WTC11 (cell line): Measurements from ENCODE around the gene DHX57. TPM values are rescaled to one million over a fixed set of nuclear protein-coding genes. Genes with fewer than 3 reads are reported as not detected.
A peak's percentile ranks its signal among the peaks of the same experiment; 100 is the strongest.

Source experiments
- ATAC-seq: fragments of 200-7000 bp; cut with Tn5 transposase; 2 replicates; pipeline ENCODE4 v1.10.0; 2021; ENCODE audit warnings: mild to moderate bottlenecking, moderate library complexity
- CTCF ChIA-PET: fragments of 300-600 bp; sonication (Branson Sonifier 250); formaldehyde crosslinking; loops from one replicate; lab custom pipeline; 2021; ENCODE audit warnings: antibody characterized with exemption; lab: Charles Lee
- POLR2A ChIA-PET: fragments of 350-600 bp; sonication (Branson Sonifier 250); formaldehyde crosslinking; loops from one replicate; lab custom pipeline; 2021; ENCODE audit warnings: antibody characterized with exemption; lab: Charles Lee
- DNase-seq: peaks from one replicate; pipeline ENCODE4 v3.0.0; 2021; ENCODE audit warnings: low spot score
- H3K27ac Mint-ChIP-seq: 2 replicates; pipeline ENCODE4 v1.8.0; 2021; ENCODE audit warnings: mixed read lengths
- H3K27me3 Mint-ChIP-seq: 2 replicates; pipeline ENCODE4 v1.8.0; 2021; ENCODE audit warnings: low read depth, mild to moderate bottlenecking, moderate library complexity, mixed read lengths
- H3K36me3 Mint-ChIP-seq: 2 replicates; pipeline ENCODE4 v1.8.0; 2021; ENCODE audit warnings: mixed read lengths
- H3K4me1 Mint-ChIP-seq: 2 replicates; pipeline ENCODE4 v1.8.0; 2022; ENCODE audit warnings: mixed read lengths
- H3K4me3 Mint-ChIP-seq: 2 replicates; pipeline ENCODE4 v1.8.0; 2021; ENCODE audit warnings: mild to moderate bottlenecking, moderate library complexity, mixed read lengths
- H3K9me3 Mint-ChIP-seq: 2 replicates; pipeline ENCODE4 v1.8.0; 2021; ENCODE audit warnings: mixed read lengths
- AR ChIP-seq: fragments of 250-450 bp; sonication (Bioruptor Pico); IDR thresholded peaks from 2 replicates; pipeline ENCODE4 v1.9.0; 2021; ENCODE audit warnings: mild to moderate bottlenecking
- NR1H2 ChIP-seq: sonication (generic); formaldehyde crosslinking; IDR thresholded peaks from 2 replicates; pipeline ENCODE4 v1.9.0; 2021; ENCODE audit warnings: mild to moderate bottlenecking, moderate library complexity, missing genetic modification reagents
- PRDM15 ChIP-seq: sonication (generic); formaldehyde crosslinking; IDR thresholded peaks from 2 replicates; pipeline ENCODE4 v1.8.0; 2022; ENCODE audit warnings: missing genetic modification reagents
- SMAD3 ChIP-seq: sonication (generic); formaldehyde crosslinking; IDR thresholded peaks from 2 replicates; pipeline ENCODE4 v1.8.0; 2022; ENCODE audit warnings: missing genetic modification reagents, mild to moderate bottlenecking, borderline replicate concordance
- STAT6 ChIP-seq: sonication (generic); formaldehyde crosslinking; conservative IDR thresholded peaks from 2 replicates; pipeline ENCODE4 v1.8.1; 2023; ENCODE audit warnings: mild to moderate bottlenecking, low read depth, missing genetic modification reagents, moderate library complexity
- USF2 ChIP-seq: sonication (generic); formaldehyde crosslinking; IDR thresholded peaks from 2 replicates; pipeline ENCODE4 v1.8.1; 2023; ENCODE audit warnings: mild to moderate bottlenecking, missing genetic modification reagents, moderate library complexity
- ZNF232 ChIP-seq: sonication (generic); formaldehyde crosslinking; IDR thresholded peaks from 2 replicates; pipeline ENCODE4 v1.8.0; 2022; ENCODE audit warnings: mild to moderate bottlenecking, missing genetic modification reagents
- ZNF425 ChIP-seq: fragments of 250-450 bp; sonication (Bioruptor Pico); conservative IDR thresholded peaks from 2 replicates; pipeline ENCODE4 v1.9.0; 2021; ENCODE audit warnings: mild to moderate bottlenecking
- total RNA-seq: library from RNA; stranded (reverse); gene quantifications from 3 replicates; pipeline ENCODE4 v1.2.3, GENCODE V29; 2021
- TF ChIP-seq, protein P1 (sequence below): sonication (generic); formaldehyde crosslinking; IDR thresholded peaks from 2 replicates; pipeline ENCODE4 v1.8.1; 2023; ENCODE audit warnings: mild to moderate bottlenecking, missing genetic modification reagents, moderate library complexity
- TF ChIP-seq, protein P2 (sequence below): sonication (generic); formaldehyde crosslinking; IDR thresholded peaks from 2 replicates; pipeline ENCODE4 v1.8.0; 2023; ENCODE audit warnings: missing genetic modification reagents
- TF ChIP-seq, protein P3 (sequence below): sonication (generic); formaldehyde crosslinking; IDR thresholded peaks from 2 replicates; pipeline ENCODE4 v1.8.0; 2023; ENCODE audit warnings: missing genetic modification reagents, mild to moderate bottlenecking, borderline replicate concordance
- TF ChIP-seq, protein P4 (sequence below): sonication (generic); formaldehyde crosslinking; IDR thresholded peaks from 2 replicates; pipeline ENCODE4 v1.8.1; 2022; ENCODE audit warnings: missing genetic modification reagents, borderline replicate concordance

The DHX57 gene
- total RNA-seq, 1 experiment from 2014 or later: 30.3 TPM

GRCh38 chr2:38788306-38788705, 87.4 kb downstream of the DHX57 start (continued):
- TF ChIP-seq, protein P1, sequence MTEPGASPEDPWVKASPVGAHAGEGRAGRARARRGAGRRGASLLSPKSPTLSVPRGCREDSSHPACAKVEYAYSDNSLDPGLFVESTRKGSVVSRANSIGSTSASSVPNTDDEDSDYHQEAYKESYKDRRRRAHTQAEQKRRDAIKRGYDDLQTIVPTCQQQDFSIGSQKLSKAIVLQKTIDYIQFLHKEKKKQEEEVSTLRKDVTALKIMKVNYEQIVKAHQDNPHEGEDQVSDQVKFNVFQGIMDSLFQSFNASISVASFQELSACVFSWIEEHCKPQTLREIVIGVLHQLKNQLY (CRISPR knock-in tag): no peak
- TF ChIP-seq, protein P2, sequence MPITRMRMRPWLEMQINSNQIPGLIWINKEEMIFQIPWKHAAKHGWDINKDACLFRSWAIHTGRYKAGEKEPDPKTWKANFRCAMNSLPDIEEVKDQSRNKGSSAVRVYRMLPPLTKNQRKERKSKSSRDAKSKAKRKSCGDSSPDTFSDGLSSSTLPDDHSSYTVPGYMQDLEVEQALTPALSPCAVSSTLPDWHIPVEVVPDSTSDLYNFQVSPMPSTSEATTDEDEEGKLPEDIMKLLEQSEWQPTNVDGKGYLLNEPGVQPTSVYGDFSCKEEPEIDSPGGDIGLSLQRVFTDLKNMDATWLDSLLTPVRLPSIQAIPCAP (CRISPR knock-in tag): no peak

- Mint-ChIP-seq H3K36me3 (peaks cover 20% of the 10 kb centered on the region), H3K9me3 (no peaks in the 10 kb centered on the region), H3K27ac (peak overlapping the region; percentile 39; the same call in 1 of the 2 replicates), H3K4me3 (no peak overlapping the region), H3K27me3 (no peaks in the 10 kb centered on the region), H3K4me1 (peaks cover 10% of the 10 kb centered on the region)
- POLR2A ChIA-PET: interaction anchor here (0.7 to 2.3 kb wide), 2 partner anchors 32 to 187 kb away, joined by 4 to 9 read pairs; partner anchors contain the start of gene SRSF7
- DNase-seq: no peak
- CTCF ChIA-PET: interaction anchor here (1.5 kb wide), 1 partner anchor 202 kb away, joined by 4 read pairs; no protein-coding TSS in a partner anchor
- no peak for ATAC-seq
- TF ChIP-seq ZNF232 (CRISPR knock-in tag): no peak
- no peak for TF ChIP-seq STAT6 (CRISPR knock-in tag)
- TF ChIP-seq USF2: no peak
- TF ChIP-seq, protein P3, sequence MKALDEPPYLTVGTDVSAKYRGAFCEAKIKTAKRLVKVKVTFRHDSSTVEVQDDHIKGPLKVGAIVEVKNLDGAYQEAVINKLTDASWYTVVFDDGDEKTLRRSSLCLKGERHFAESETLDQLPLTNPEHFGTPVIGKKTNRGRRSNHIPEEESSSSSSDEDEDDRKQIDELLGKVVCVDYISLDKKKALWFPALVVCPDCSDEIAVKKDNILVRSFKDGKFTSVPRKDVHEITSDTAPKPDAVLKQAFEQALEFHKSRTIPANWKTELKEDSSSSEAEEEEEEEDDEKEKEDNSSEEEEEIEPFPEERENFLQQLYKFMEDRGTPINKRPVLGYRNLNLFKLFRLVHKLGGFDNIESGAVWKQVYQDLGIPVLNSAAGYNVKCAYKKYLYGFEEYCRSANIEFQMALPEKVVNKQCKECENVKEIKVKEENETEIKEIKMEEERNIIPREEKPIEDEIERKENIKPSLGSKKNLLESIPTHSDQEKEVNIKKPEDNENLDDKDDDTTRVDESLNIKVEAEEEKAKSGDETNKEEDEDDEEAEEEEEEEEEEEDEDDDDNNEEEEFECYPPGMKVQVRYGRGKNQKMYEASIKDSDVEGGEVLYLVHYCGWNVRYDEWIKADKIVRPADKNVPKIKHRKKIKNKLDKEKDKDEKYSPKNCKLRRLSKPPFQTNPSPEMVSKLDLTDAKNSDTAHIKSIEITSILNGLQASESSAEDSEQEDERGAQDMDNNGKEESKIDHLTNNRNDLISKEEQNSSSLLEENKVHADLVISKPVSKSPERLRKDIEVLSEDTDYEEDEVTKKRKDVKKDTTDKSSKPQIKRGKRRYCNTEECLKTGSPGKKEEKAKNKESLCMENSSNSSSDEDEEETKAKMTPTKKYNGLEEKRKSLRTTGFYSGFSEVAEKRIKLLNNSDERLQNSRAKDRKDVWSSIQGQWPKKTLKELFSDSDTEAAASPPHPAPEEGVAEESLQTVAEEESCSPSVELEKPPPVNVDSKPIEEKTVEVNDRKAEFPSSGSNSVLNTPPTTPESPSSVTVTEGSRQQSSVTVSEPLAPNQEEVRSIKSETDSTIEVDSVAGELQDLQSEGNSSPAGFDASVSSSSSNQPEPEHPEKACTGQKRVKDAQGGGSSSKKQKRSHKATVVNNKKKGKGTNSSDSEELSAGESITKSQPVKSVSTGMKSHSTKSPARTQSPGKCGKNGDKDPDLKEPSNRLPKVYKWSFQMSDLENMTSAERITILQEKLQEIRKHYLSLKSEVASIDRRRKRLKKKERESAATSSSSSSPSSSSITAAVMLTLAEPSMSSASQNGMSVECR (CRISPR knock-in tag): no peak
- no peak for TF ChIP-seq NR1H2 (CRISPR knock-in tag)
- no peak for TF ChIP-seq SMAD3 (CRISPR knock-in tag)
- TF ChIP-seq AR (CRISPR knock-in tag): no peak
- TF ChIP-seq, protein P1 (CRISPR knock-in tag): no peak
- TF ChIP-seq PRDM15 (CRISPR knock-in tag): no peak
- TF ChIP-seq, protein P4, sequence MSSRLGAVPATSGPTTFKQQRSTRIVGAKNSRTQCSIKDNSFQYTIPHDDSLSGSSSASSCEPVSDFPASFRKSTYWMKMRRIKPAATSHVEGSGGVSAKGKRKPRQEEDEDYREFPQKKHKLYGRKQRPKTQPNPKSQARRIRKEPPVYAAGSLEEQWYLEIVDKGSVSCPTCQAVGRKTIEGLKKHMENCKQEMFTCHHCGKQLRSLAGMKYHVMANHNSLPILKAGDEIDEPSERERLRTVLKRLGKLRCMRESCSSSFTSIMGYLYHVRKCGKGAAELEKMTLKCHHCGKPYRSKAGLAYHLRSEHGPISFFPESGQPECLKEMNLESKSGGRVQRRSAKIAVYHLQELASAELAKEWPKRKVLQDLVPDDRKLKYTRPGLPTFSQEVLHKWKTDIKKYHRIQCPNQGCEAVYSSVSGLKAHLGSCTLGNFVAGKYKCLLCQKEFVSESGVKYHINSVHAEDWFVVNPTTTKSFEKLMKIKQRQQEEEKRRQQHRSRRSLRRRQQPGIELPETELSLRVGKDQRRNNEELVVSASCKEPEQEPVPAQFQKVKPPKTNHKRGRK (CRISPR knock-in tag): no peak
- no peak for TF ChIP-seq ZNF425 (CRISPR knock-in tag)
Observed at GRCh38 chr2:38783586-38783985, 92.1 kb downstream of the DHX57 start.
